ENCODE results near the gene ATM.
"Not testable (repeated sequence)": the region's sequence is repeated elsewhere in the genome, so short reads cannot be mapped to it uniquely, and the experiment has no call there.

ATM gene

DNA sequence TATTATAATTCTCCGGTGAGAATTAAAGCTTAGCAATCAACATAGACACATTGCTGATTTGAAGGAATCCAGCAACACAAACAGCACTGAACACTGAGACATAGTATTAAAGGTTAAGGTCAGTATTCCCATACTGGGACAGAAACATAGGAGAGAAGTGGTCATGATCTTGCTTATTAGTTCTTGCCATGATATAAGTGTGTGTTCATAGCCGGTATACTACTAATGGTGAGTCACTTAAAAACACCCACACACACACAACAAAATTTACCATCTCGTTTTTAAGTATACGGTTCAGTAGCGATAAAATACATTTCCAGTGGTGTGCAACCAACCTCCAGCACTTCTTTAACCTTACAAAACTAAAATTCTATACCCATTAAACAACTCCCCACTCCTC lies 148.1 kb downstream of the ATM start:
- DNase-seq = no peak

GRCh38 chr11:108373505-108373904 lies 150.6 kb downstream of the ATM start:
- DNase-seq = not testable (repeated sequence)

DNA sequence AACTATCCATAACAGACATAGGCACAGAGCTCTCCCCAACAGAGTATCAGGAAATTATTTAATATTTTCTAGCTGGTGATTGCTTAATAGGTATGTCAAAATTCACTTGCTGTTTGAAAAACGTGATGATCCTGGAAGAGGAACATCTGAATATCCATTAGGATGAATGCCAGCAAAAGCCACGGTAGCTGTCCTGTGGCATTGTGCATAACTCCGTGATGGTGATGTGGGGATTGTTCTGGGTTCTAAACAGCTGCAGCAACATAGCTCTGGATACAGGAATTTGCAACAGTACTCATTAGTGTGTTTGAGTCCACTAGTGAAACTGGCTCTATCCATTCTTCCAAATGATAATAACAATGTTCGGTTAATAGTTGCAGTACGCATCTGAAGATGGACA lies 165.7 kb downstream of the ATM start:
- no peak for DNase-seq

GRCh38 chr11:108392353-108392752 lies 169.5 kb downstream of the ATM start:
- DNase-seq = no peak

DNA sequence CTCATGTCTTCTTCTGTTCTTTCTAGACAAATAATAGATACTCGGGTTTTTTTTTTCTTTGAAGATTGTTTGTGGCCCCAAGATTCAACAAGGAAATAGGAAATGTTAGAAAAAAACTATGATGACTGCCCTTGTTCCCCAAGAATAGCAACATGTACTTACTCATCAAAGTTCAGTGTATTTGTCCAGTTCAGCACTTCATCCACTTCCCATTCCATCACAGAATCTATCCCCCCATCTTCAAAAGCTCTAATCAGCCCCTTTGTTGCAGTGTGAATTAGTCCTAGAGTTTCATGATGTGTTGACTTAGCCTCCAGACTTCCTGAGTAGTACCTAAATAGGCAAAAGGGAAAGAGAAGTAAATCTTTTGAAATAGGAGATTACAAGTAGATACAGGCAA lies 170.2 kb downstream of the ATM start:
- DNase-seq = no peak

GRCh38 chr11:108394744-108395284 lies 171.9 kb downstream of the ATM start:
- DNase-seq = no peak

DNA sequence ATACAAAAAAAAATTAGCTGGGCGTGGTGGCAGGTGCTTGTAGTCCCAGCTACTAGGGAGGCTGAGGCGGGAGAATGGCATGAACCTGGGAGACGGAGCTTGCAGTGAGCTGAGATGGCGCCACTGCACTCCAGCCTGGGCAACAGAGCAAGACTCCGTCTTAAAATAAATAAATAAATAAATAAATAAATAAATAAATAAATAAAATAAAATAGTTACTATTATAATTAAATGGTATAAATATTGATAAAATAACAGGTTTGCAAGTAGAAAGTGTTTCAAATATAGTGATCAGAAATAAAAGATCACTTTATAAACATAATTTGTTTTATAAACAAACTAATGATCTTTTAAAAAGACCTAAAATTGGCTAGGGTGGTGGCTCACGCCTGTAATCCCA lies 173.8 kb downstream of the ATM start:
- DNase-seq = not testable (repeated sequence)

- no peak for DNase-seq
Observed at GRCh38 chr11:108398439-108398838, 175.6 kb downstream of the ATM start.

- no peak for DNase-seq
Observed at GRCh38 chr11:108402241-108402640, 179.4 kb downstream of the ATM start.

GRCh38 chr11:108403052-108403451 lies 180.2 kb downstream of the ATM start:
- DNase-seq = no peak

DNA sequence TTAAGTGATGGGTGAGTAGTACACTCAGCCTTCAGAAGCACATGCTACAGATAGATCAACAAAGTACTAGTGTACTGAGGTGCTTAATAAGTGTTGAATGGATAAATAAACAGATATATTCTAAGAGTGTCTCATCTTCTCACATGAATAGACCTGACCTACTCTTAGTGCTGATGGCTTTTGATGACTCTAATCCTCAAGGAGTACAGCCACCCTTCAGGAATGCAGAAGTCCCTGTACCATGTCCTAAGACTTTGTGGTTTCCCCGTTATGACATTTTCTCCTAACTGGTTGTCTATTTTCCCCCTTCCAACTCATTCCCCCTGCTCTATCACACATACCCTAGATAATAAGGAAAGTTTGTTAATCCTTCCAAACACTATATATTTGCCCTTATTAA lies 182.8 kb downstream of the ATM start:
- DNase-seq = no peak

GRCh38 chr11:108414958-108415357 lies 192.1 kb downstream of the ATM start:
- DNase-seq = no peak

- not testable (repeated sequence) for DNase-seq
Observed at GRCh38 chr11:108417551-108417950, 194.7 kb downstream of the ATM start.
